ENCODE data around the gene CIAO2B.
"Not testable (repeated sequence)": the region's sequence is repeated elsewhere in the genome, so short reads cannot be mapped to it uniquely, and the experiment has no call there.

Gene CIAO2B

GRCh38 chr16:66934138-66934838, at the start of gene CIAO2B:
Gene CIAO2B (minus strand): TSS chr16:66934402. CDS start chr16:66934364, 38 bp downstream.
- in situ Hi-C loops (cut with HindIII; ENCODE audit: low sequenced_read_pairs), result loop anchor here (10.0 kb wide), 1 partner anchor 451 kb away; no protein-coding TSS in a partner anchor

GRCh38 chr16:66983033-66983432, 48.8 kb upstream of the CIAO2B start:
- in situ Hi-C loops (cut with HindIII; ENCODE audit: low sequenced_read_pairs), result no loop called here

GRCh38 chr16:66979011-66979717, 45.0 kb upstream of the CIAO2B start:
- in situ Hi-C loops (cut with HindIII; ENCODE audit: low sequenced_read_pairs), result loop anchor here (5.0 kb wide), 3 partner anchors 63 to 153 kb away; no protein-coding TSS in a partner anchor

- in situ Hi-C loops (cut with HindIII; ENCODE audit: low sequenced_read_pairs), result loop anchor here (5.0 kb wide), 3 partner anchors 65 to 155 kb away; no protein-coding TSS in a partner anchor
Measured at GRCh38 chr16:66977341-66978113, 43.3 kb upstream of the CIAO2B start.

GRCh38 chr16:66976746-66977145, 42.5 kb upstream of the CIAO2B start:
- in situ Hi-C loops (cut with HindIII; ENCODE audit: low sequenced_read_pairs), result loop anchor here (5.0 kb wide), 3 partner anchors 66 to 156 kb away; no protein-coding TSS in a partner anchor

GRCh38 chr16:66975302-66975893, 41.2 kb upstream of the CIAO2B start:
- in situ Hi-C loops (cut with HindIII; ENCODE audit: low sequenced_read_pairs), result loop anchor here (5.0 kb wide), 3 partner anchors 67 to 157 kb away; no protein-coding TSS in a partner anchor

GRCh38 chr16:66974932-66975246, 40.7 kb upstream of the CIAO2B start:
- in situ Hi-C loops (cut with HindIII; ENCODE audit: low sequenced_read_pairs), result loop anchor here (5.0 kb wide), 3 partner anchors 67 to 157 kb away; no protein-coding TSS in a partner anchor

- in situ Hi-C loops (cut with HindIII; ENCODE audit: low sequenced_read_pairs), result not testable (repeated sequence)
Measured at GRCh38 chr16:66974156-66974931, 40.1 kb upstream of the CIAO2B start.

- in situ Hi-C loops (cut with HindIII; ENCODE audit: low sequenced_read_pairs), result no loop called here
Measured at GRCh38 chr16:66973716-66974115, 39.5 kb upstream of the CIAO2B start.

GRCh38 chr16:66972983-66973382, 38.8 kb upstream of the CIAO2B start:
- in situ Hi-C loops (cut with HindIII; ENCODE audit: low sequenced_read_pairs), result no loop called here

- in situ Hi-C loops (cut with HindIII; ENCODE audit: low sequenced_read_pairs), result no loop called here
Measured at GRCh38 chr16:66970775-66971720, 36.8 kb upstream of the CIAO2B start.

GRCh38 chr16:66968847-66969246, 34.6 kb upstream of the CIAO2B start:
- in situ Hi-C loops (cut with HindIII; ENCODE audit: low sequenced_read_pairs), result no loop called here

- in situ Hi-C loops (cut with HindIII; ENCODE audit: low sequenced_read_pairs), result no loop called here
Measured at GRCh38 chr16:66964049-66964448, 29.8 kb upstream of the CIAO2B start.

- in situ Hi-C loops (cut with HindIII; ENCODE audit: low sequenced_read_pairs), result no loop called here
Measured at GRCh38 chr16:66961914-66962313, 27.7 kb upstream of the CIAO2B start.

GRCh38 chr16:66961065-66961744, 27.0 kb upstream of the CIAO2B start, which contains the start of gene CES3:
Gene CES3 (plus strand): TSS chr16:66961266. CDS start chr16:66961308, 42 bp downstream.
- in situ Hi-C loops (cut with HindIII; ENCODE audit: low sequenced_read_pairs), result no loop called here

GRCh38 chr16:66960270-66960669, 26.1 kb upstream of the CIAO2B start:
- in situ Hi-C loops (cut with HindIII; ENCODE audit: low sequenced_read_pairs), result no loop called here

- in situ Hi-C loops (cut with HindIII; ENCODE audit: low sequenced_read_pairs), result no loop called here
Measured at GRCh38 chr16:66959704-66960161, 25.5 kb upstream of the CIAO2B start.

Measured in endothelial cell of hepatic sinusoid (primary cell).